SK-N-MC (cell line): ENCODE data around the gene CNNM1.

Experiments
- EZH2 ChIP-seq: fragments of 200-600 bp; sonication (generic); IDR thresholded peaks from one replicate; pipeline ENCODE4 v1.6.1; 2017; ENCODE audit warnings: antibody characterized with exemption
- POLR2AphosphoS5 ChIP-seq: IDR thresholded peaks from 2 replicates; pipeline ENCODE4 v1.6.1; 2012; ENCODE audit warnings: mild to moderate bottlenecking, low read depth, low read length, borderline replicate concordance

DNA sequence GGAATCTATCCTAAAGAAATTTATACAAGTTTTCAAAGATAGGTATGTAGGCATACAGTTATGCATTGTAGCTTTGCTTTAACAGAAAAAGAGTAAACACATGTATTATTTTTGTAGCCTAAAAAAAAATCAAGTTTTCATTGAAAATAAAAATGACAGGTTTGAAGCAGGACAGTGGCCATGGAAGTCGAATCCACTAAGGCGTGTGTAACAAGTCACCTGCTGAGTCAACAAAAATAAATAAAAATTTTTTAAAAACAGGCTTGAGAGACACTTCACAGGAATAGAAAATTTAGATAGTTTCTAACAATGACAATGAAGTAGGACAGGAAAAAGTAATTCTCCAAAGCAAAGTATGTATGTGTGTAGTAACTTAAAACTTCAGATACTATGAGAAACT lies 109.7 kb downstream of the CNNM1 start:
- TF ChIP-seq POLR2AphosphoS5 (no peak), EZH2 (no peak)
